Medulla oblongata (tissue), 1 donor: ENCODE data around the gene C1QTNF6.
A peak's percentile ranks its signal among the peaks of the same experiment; 100 is the strongest.
"Not testable (repeated sequence)": the region's sequence is repeated elsewhere in the genome, so short reads cannot be mapped to it uniquely, and the experiment has no call there.

Experiments
- DNase-seq: peaks from one replicate; pipeline ENCODE4 v3.0.0-alpha.2; 2015; ENCODE audit errors: extremely low spot score

Gene C1QTNF6

GRCh38 chr22:37187891-37188761 is at the start of gene C1QTNF6:
Gene C1QTNF6, minus strand, starts transcription at chr22:37188247. Its CDS starts 34 bp downstream, at chr22:37188213.
- no peak for DNase-seq

- no peak for DNase-seq
Observed at GRCh38 chr22:37235897-37236607, 48.0 kb upstream of the C1QTNF6 start.

- no peak for DNase-seq
Observed at GRCh38 chr22:37234736-37235711, 47.0 kb upstream of the C1QTNF6 start.

- DNase-seq: no peak
Observed at GRCh38 chr22:37233751-37234631, 45.9 kb upstream of the C1QTNF6 start.

GRCh38 chr22:37233371-37233750 is 45.3 kb upstream of the C1QTNF6 start:
- not testable (repeated sequence) for DNase-seq

- DNase-seq: no peak
Observed at GRCh38 chr22:37232140-37232998, 44.3 kb upstream of the C1QTNF6 start.

GRCh38 chr22:37231406-37232139 is 43.5 kb upstream of the C1QTNF6 start:
- no peak for DNase-seq

GRCh38 chr22:37230673-37231405 is 42.8 kb upstream of the C1QTNF6 start:
- DNase-seq: no peak

GRCh38 chr22:37229805-37230672 is 42.0 kb upstream of the C1QTNF6 start:
- no peak for DNase-seq

GRCh38 chr22:37229012-37229804 is 41.2 kb upstream of the C1QTNF6 start:
- no peak for DNase-seq

GRCh38 chr22:37228106-37229011 is 40.3 kb upstream of the C1QTNF6 start:
- peak; percentile 54 for DNase-seq

- DNase-seq: no peak
Observed at GRCh38 chr22:37226514-37226913, 38.5 kb upstream of the C1QTNF6 start.

- no peak for DNase-seq
Observed at GRCh38 chr22:37226087-37226486, 38.0 kb upstream of the C1QTNF6 start.

GRCh38 chr22:37225481-37225880 is 37.4 kb upstream of the C1QTNF6 start:
- no peak for DNase-seq

GRCh38 chr22:37224757-37225420 is 36.8 kb upstream of the C1QTNF6 start:
- DNase-seq: no peak
